Esophagus muscularis mucosa (tissue), 4 donors: ENCODE measurements around the gene CDH22.

Experiments
- CTCF ChIP-seq, 3 experiments: fragments of 200-600 bp in 2 of 3; fragments of 450-650 bp in 1 of 3; sonication (generic) in 2 of 3; IDR thresholded peaks; one replicate each; pipeline ENCODE4 v1.5.1; 2017 to 2019; ENCODE audit warnings: antibody characterized with exemption in 3 of 3, mild to moderate bottlenecking in 2 of 3, moderate library complexity in 1 of 3
- EP300 ChIP-seq: sonication (generic); formaldehyde crosslinking; IDR thresholded peaks from one replicate; pipeline ENCODE4 v1.6.1; 2017; ENCODE audit warnings: antibody characterized with exemption
- POLR2A ChIP-seq: fragments of 450-650 bp; IDR thresholded peaks from one replicate; pipeline ENCODE4 v1.6.1; 2017; ENCODE audit warnings: antibody characterized with exemption, moderate library complexity, mild to moderate bottlenecking, low read depth

GRCh38 chr20:46283426-46284039 is 24.8 kb downstream of the CDH22 start:
- no peak for TF ChIP-seq CTCF (IDR thresholded peaks at IDR 0.05)
- TF ChIP-seq POLR2A, result no peak
- no peak for TF ChIP-seq EP300
